Skeletal muscle tissue (tissue), 4 donors: ENCODE results near the gene EPHB4. TPM values are rescaled to one million over a fixed set of nuclear protein-coding genes. Genes with fewer than 3 reads are reported as not detected.
"Not testable (repeated sequence)": the region's sequence is repeated elsewhere in the genome, so short reads cannot be mapped to it uniquely, and the experiment has no call there.

Experiments
- H3K27ac ChIP-seq: one replicate; pipeline ENCODE4 v1.7.0; 2013; ENCODE audit warnings: mild to moderate bottlenecking, low read depth, low read length, inconsistent platforms
- H3K27me3 ChIP-seq, 3 donors: one replicate each; pipeline ENCODE4 v1.7.0; 2013; ENCODE audit warnings: low read length in 3 of 3; ENCODE audit not compliant: control insufficient read depth in 3 of 3, insufficient read depth in 3 of 3
- H3K36me3 ChIP-seq, 3 donors: one replicate each; pipeline ENCODE4 v1.7.0; 2013; ENCODE audit warnings: low read length in 3 of 3; ENCODE audit not compliant: control insufficient read depth in 3 of 3, insufficient read depth in 3 of 3
- H3K4me1 ChIP-seq, 3 donors: one replicate each; pipeline ENCODE4 v1.7.0; 2013; ENCODE audit warnings: low read length in 3 of 3, mild to moderate bottlenecking in 3 of 3; ENCODE audit not compliant: control insufficient read depth in 3 of 3, insufficient read depth in 3 of 3
- H3K4me3 ChIP-seq, 3 donors: one replicate each; pipeline ENCODE4 v1.7.0; 2013; ENCODE audit warnings: low read length in 3 of 3
- H3K9ac ChIP-seq, 3 donors: one replicate each; pipeline ENCODE4 v1.7.0; 2013; ENCODE audit warnings: low read length in 3 of 3, mild to moderate bottlenecking in 3 of 3, moderate library complexity in 2 of 3, low read depth in 1 of 3
- H3K9me3 ChIP-seq, 3 donors: one replicate each; pipeline ENCODE4 v1.7.0; 2013; ENCODE audit warnings: low read length in 3 of 3; ENCODE audit not compliant: control insufficient read depth in 3 of 3
- total RNA-seq: library from RNA; depleted of rRNA; stranded (reverse); fragments of >200 nt; gene quantifications from one replicate; pipeline ENCODE4 v1.2.3, GENCODE V29; 2014
- donor health status: Osteomylitis.

Gene EPHB4
- total RNA-seq, 1 donor from 2014 or later = 72.5 TPM

GRCh38 chr7:100854899-100855298 lies 27.6 kb upstream of the EPHB4 start:
- H3K36me3 ChIP-seq, H3K27me3 ChIP-seq, H3K9ac ChIP-seq, H3K27ac ChIP-seq, H3K4me3 ChIP-seq, H3K9me3 ChIP-seq: not testable (repeated sequence)
- H3K4me1 ChIP-seq = peaks cover 12 to 15% (median 14%) of the 10 kb centered on the region in 3 donors

GRCh38 chr7:100854146-100854895 lies 27.0 kb upstream of the EPHB4 start:
- H3K9me3 ChIP-seq = no peaks in the 10 kb centered on the region
- H3K4me1 ChIP-seq = peaks cover 12 to 15% (median 14%) of the 10 kb centered on the region in 3 donors

GRCh38 chr7:100852048-100852872 lies 24.9 kb upstream of the EPHB4 start, which contains the start of gene SLC12A9:
SLC12A9 (plus strand) TSS chr7:100852713; CDS start chr7:100854198, 1,485 bp downstream.
- Histone ChIP-seq H3K36me3 (peaks cover 0 to 3% (median 0%) of the 10 kb centered on the region in 3 donors), H3K4me1 (peaks cover 12 to 15% (median 14%) of the 10 kb centered on the region in 3 donors), H3K9me3 (no peaks in the 10 kb centered on the region), H3K4me3 (peak within 1 kb of the TSS; percentile 69 to 77 (median 74)), H3K9ac (peak within 1 kb of the TSS; percentile 43 to 79 (median 64)), H3K27me3 (no peaks in the 10 kb centered on the region), H3K27ac (peak within 1 kb of the TSS; percentile 51)

More at GRCh38 chr7:100854146-100854895, 27.0 kb upstream of the EPHB4 start:
- H3K27me3 ChIP-seq = no peaks in the 10 kb centered on the region
- H3K4me3 ChIP-seq = no peak overlapping the region
- peaks cover 0 to 3% (median 0%) of the 10 kb centered on the region in 3 donors for H3K36me3 ChIP-seq
- H3K27ac ChIP-seq = no peak overlapping the region
- H3K9ac ChIP-seq = no peak overlapping the region

GRCh38 chr7:100847360-100847759 lies 20.0 kb upstream of the EPHB4 start:
- Histone ChIP-seq H3K4me1 (peaks cover 7 to 8% (median 7%) of the 10 kb centered on the region in 3 donors), H3K4me3 (no peak overlapping the region), H3K27ac (no peak overlapping the region), H3K9me3 (no peaks in the 10 kb centered on the region), H3K9ac (no peak overlapping the region), H3K27me3 (no peaks in the 10 kb centered on the region), H3K36me3 (no peaks in the 10 kb centered on the region)

GRCh38 chr7:100840470-100841100 lies 13.3 kb upstream of the EPHB4 start:
- Histone ChIP-seq H3K9me3 (no peaks in the 10 kb centered on the region), H3K27ac (no peak overlapping the region), H3K4me3 (no peak overlapping the region), H3K9ac (no peak overlapping the region), H3K4me1 (peaks cover 4 to 9% (median 8%) of the 10 kb centered on the region in 3 donors), H3K27me3 (no peaks in the 10 kb centered on the region), H3K36me3 (no peaks in the 10 kb centered on the region)

GRCh38 chr7:100839361-100839760 lies 12.0 kb upstream of the EPHB4 start:
- Histone ChIP-seq H3K4me3 (no peak overlapping the region), H3K27me3 (no peaks in the 10 kb centered on the region), H3K36me3 (no peaks in the 10 kb centered on the region), H3K4me1 (peaks cover 4 to 9% (median 8%) of the 10 kb centered on the region in 3 donors), H3K27ac (no peak overlapping the region), H3K9me3 (no peaks in the 10 kb centered on the region), H3K9ac (no peak overlapping the region)

GRCh38 chr7:100837099-100837836 lies 9.9 kb upstream of the EPHB4 start:
- Histone ChIP-seq H3K27ac (peak overlapping the region; percentile 65), H3K4me1 (peaks cover 4 to 9% (median 8%) of the 10 kb centered on the region in 3 donors), H3K9me3 (no peaks in the 10 kb centered on the region), H3K36me3 (no peaks in the 10 kb centered on the region), H3K4me3 (peak overlapping the region; percentile 57 to 80 (median 76)), H3K27me3 (no peaks in the 10 kb centered on the region), H3K9ac (peak overlapping the region; percentile 57 to 78 (median 69))

GRCh38 chr7:100836812-100837098 lies 9.4 kb upstream of the EPHB4 start:
- peak overlapping the region; percentile 65 for H3K27ac ChIP-seq
- H3K4me1 ChIP-seq = peaks cover 4 to 9% (median 8%) of the 10 kb centered on the region in 3 donors
- H3K27me3 ChIP-seq = no peaks in the 10 kb centered on the region
- peak overlapping the region; percentile 57 to 80 (median 76) for H3K4me3 ChIP-seq
- H3K36me3 ChIP-seq = no peaks in the 10 kb centered on the region
- H3K9ac ChIP-seq = peak overlapping the region in 2 of 3 donors; percentile 69 to 78
- H3K9me3 ChIP-seq = no peaks in the 10 kb centered on the region
